Measurements from ENCODE around the gene EPB41. TPM values are rescaled to one million over a fixed set of nuclear protein-coding genes. Genes with fewer than 3 reads are reported as not detected.
A peak's percentile ranks its signal among the peaks of the same experiment; 100 is the strongest.

Gene EPB41
- total RNA-seq, 3 donors from 2014 or later (not counting 1 experiment from before 2014, with no cell fraction given): 151 to 196 (median 172) TPM

GRCh38 chr1:28895896-28896608 lies 18.3 kb upstream of the EPB41 start:
- no peak for TF ChIP-seq CTCF (IDR thresholded peaks at IDR 0.05)
- no peaks in the 10 kb centered on the region for H3K9me3 ChIP-seq (ENCODE audit: control insufficient read depth, insufficient read depth, low read length)
- DNase-seq: no peak
- intact Hi-C loops (cut with micrococcal nuclease): no loop called here
- no peaks in the 10 kb centered on the region for H3K27me3 ChIP-seq (ENCODE audit: control insufficient read depth, insufficient read depth, low read length)
- H3K4me3 ChIP-seq (ENCODE audit: low read length): no peak overlapping the region
- no peak overlapping the region for H3K27ac ChIP-seq (ENCODE audit: low read length)
- WGBS (ENCODE audit: insufficient coverage): no CpG with 5 or more reads among the region's 4 CpGs
- Mint-ChIP-seq H3K27me3 (ENCODE audit: low read depth in 2 of 2) (no peaks in the 10 kb centered on the region), H3K36me3 (no peaks in the 10 kb centered on the region), H3K4me3 (no peak overlapping the region), H3K9me3 (no peaks in the 10 kb centered on the region), H3K27ac (peak overlapping the region; percentile 1 to 31), H3K4me1 (peaks cover 25 to 46% of the 10 kb centered on the region in 2 donors)
- ATAC-seq: no peak
- peaks cover 10% of the 10 kb centered on the region for H3K4me1 ChIP-seq (ENCODE audit: control insufficient read depth, insufficient read depth, low read length)
- peaks cover 6% of the 10 kb centered on the region for H3K36me3 ChIP-seq (ENCODE audit: control insufficient read depth, insufficient read depth, low read length)

GRCh38 chr1:28896609-28896986 lies 17.8 kb upstream of the EPB41 start:
- WGBS (ENCODE audit: insufficient coverage): 46% methylated on average over 3 of the region's 3 CpGs
- H3K27me3 Mint-ChIP-seq (ENCODE audit: low read depth in 2 of 2): no peaks in the 10 kb centered on the region
- H3K27ac Mint-ChIP-seq: peak overlapping the region; percentile 1 to 31

GRCh38 chr1:28897789-28898188 lies 16.6 kb upstream of the EPB41 start:
- H3K27me3 Mint-ChIP-seq (ENCODE audit: low read depth in 2 of 2): no peaks in the 10 kb centered on the region

More at GRCh38 chr1:28896609-28896986, 17.8 kb upstream of the EPB41 start:
- H3K4me1 ChIP-seq (ENCODE audit: control insufficient read depth, insufficient read depth, low read length): peaks cover 10% of the 10 kb centered on the region
- intact Hi-C loops (cut with micrococcal nuclease): no loop called here
- ATAC-seq: no peak
- Mint-ChIP-seq H3K36me3 (no peaks in the 10 kb centered on the region), H3K4me3 (no peak overlapping the region), H3K4me1 (peaks cover 22 to 43% of the 10 kb centered on the region in 2 donors), H3K9me3 (no peaks in the 10 kb centered on the region)
- DNase-seq: no peak
- no peak overlapping the region for H3K27ac ChIP-seq (ENCODE audit: low read length)
- H3K36me3 ChIP-seq (ENCODE audit: control insufficient read depth, insufficient read depth, low read length): peaks cover 6% of the 10 kb centered on the region
- no peak overlapping the region for H3K4me3 ChIP-seq (ENCODE audit: low read length)
- TF ChIP-seq CTCF (IDR thresholded peaks at IDR 0.05): no peak
- no peaks in the 10 kb centered on the region for H3K27me3 ChIP-seq (ENCODE audit: control insufficient read depth, insufficient read depth, low read length)
- no peaks in the 10 kb centered on the region for H3K9me3 ChIP-seq (ENCODE audit: control insufficient read depth, insufficient read depth, low read length)

More at GRCh38 chr1:28897789-28898188, 16.6 kb upstream of the EPB41 start:
- peak overlapping the region in 1 of 2 donors; percentile 72 for H3K27ac Mint-ChIP-seq
- no peak for TF ChIP-seq CTCF (IDR thresholded peaks at IDR 0.05)
- no peak overlapping the region for H3K4me3 ChIP-seq (ENCODE audit: low read length)
- H3K9me3 Mint-ChIP-seq: no peaks in the 10 kb centered on the region
- ATAC-seq (no peak), DNase-seq (no peak)
- H3K36me3 ChIP-seq (ENCODE audit: control insufficient read depth, insufficient read depth, low read length): peaks cover 6% of the 10 kb centered on the region
- H3K27me3 ChIP-seq (ENCODE audit: control insufficient read depth, insufficient read depth, low read length): no peaks in the 10 kb centered on the region
- no peak overlapping the region for H3K4me3 Mint-ChIP-seq
- 92% methylated on average over 4 of the region's 4 CpGs for WGBS (ENCODE audit: insufficient coverage)
- no peak overlapping the region for H3K27ac ChIP-seq (ENCODE audit: low read length)
- intact Hi-C loops (cut with micrococcal nuclease): no loop called here
- peaks cover 22 to 43% of the 10 kb centered on the region in 2 donors for H3K4me1 Mint-ChIP-seq
- H3K36me3 Mint-ChIP-seq: no peaks in the 10 kb centered on the region
- no peaks in the 10 kb centered on the region for H3K9me3 ChIP-seq (ENCODE audit: control insufficient read depth, insufficient read depth, low read length)
- H3K4me1 ChIP-seq (ENCODE audit: control insufficient read depth, insufficient read depth, low read length): peaks cover 10% of the 10 kb centered on the region
